Keratinocyte (primary cell): Measurements from ENCODE around the gene PHYHIPL.

Experiments
- EZH2 ChIP-seq: IDR thresholded peaks from one replicate; pipeline ENCODE4 v1.6.1; 2012; ENCODE audit warnings: inconsistent platforms, mild to moderate bottlenecking, low read length, moderate library complexity
- TF ChIP-seq, protein P1 (sequence below), 3 experiments: IDR thresholded peaks in 1 of 3; conservative IDR thresholded peaks in 1 of 3; optimal IDR thresholded peaks in 1 of 3; 2 replicates in 2 of 3; 3 replicates in 1 of 3; pipeline versions ENCODE3 to v1.5.1; 2011; ENCODE audit warnings: low read length in 3 of 3, mild to moderate bottlenecking in 3 of 3, moderate library complexity in 2 of 3, control low read depth in 1 of 3, inconsistent platforms in 1 of 3; ENCODE audit not compliant: insufficient read depth in 2 of 3; ENCODE audit errors: extremely low read depth in 1 of 3

DNA sequence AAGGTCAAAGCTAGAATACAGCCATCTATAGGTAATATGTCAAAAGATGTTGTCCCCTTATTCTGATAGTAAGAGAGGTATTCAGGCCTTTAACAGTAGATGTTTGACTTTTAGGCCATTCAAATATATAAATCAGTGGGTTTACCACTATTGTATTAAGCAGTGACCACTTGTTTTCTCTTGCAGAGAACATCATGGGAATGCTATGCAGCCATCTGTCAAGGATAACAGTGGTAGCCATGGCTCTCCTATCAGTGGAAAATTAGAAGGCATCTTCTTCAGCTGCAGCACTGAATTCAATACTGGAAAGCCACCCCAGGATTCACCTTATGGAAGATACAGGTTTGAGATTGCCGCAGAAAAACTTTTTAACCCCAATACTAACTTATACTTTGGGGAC is 68.4 kb downstream of the PHYHIPL start:
- TF ChIP-seq, protein P1, sequence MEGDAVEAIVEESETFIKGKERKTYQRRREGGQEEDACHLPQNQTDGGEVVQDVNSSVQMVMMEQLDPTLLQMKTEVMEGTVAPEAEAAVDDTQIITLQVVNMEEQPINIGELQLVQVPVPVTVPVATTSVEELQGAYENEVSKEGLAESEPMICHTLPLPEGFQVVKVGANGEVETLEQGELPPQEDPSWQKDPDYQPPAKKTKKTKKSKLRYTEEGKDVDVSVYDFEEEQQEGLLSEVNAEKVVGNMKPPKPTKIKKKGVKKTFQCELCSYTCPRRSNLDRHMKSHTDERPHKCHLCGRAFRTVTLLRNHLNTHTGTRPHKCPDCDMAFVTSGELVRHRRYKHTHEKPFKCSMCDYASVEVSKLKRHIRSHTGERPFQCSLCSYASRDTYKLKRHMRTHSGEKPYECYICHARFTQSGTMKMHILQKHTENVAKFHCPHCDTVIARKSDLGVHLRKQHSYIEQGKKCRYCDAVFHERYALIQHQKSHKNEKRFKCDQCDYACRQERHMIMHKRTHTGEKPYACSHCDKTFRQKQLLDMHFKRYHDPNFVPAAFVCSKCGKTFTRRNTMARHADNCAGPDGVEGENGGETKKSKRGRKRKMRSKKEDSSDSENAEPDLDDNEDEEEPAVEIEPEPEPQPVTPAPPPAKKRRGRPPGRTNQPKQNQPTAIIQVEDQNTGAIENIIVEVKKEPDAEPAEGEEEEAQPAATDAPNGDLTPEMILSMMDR (optimal IDR thresholded peaks at IDR 0.05 in 1 of 3, IDR thresholded peaks at IDR 0.05 in 1 of 3, conservative IDR thresholded peaks at IDR 0.05 in 1 of 3; ENCODE audit: extremely low read depth in 1 of 3, insufficient read depth in 2 of 3, low read length in 3 of 3): no peak
- TF ChIP-seq EZH2: no peak
